Body of pancreas (tissue), 4 donors: ENCODE data around the gene ZNF837.

Source experiments
- POLR2A ChIP-seq, 3 donors: fragments of 450-650 bp; IDR thresholded peaks; one replicate each; pipeline ENCODE4 v1.6.1; 2016; ENCODE audit warnings: antibody characterized with exemption in 3 of 3, mild to moderate bottlenecking in 2 of 3
- TF ChIP-seq, protein P1 (sequence below), 7 experiments: fragments of 450-650 bp in 4 of 7; fragments of 200-600 bp in 3 of 7; sonication (generic) in 3 of 7; IDR thresholded peaks; one replicate each; pipeline ENCODE4 v1.5.1; 2016 to 2019; ENCODE audit warnings: antibody characterized with exemption in 7 of 7

GRCh38 chr19:58401840-58402421 lies 21.1 kb upstream of the ZNF837 start:
- TF ChIP-seq, protein P1, sequence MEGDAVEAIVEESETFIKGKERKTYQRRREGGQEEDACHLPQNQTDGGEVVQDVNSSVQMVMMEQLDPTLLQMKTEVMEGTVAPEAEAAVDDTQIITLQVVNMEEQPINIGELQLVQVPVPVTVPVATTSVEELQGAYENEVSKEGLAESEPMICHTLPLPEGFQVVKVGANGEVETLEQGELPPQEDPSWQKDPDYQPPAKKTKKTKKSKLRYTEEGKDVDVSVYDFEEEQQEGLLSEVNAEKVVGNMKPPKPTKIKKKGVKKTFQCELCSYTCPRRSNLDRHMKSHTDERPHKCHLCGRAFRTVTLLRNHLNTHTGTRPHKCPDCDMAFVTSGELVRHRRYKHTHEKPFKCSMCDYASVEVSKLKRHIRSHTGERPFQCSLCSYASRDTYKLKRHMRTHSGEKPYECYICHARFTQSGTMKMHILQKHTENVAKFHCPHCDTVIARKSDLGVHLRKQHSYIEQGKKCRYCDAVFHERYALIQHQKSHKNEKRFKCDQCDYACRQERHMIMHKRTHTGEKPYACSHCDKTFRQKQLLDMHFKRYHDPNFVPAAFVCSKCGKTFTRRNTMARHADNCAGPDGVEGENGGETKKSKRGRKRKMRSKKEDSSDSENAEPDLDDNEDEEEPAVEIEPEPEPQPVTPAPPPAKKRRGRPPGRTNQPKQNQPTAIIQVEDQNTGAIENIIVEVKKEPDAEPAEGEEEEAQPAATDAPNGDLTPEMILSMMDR (IDR thresholded peaks at IDR 0.05) = no peak
- TF ChIP-seq POLR2A (IDR thresholded peaks at IDR 0.05) = no peak
